Skeletal muscle tissue (tissue), 4 donors: ENCODE data around the gene ALAD. TPM values are rescaled to one million over a fixed set of nuclear protein-coding genes. Genes with fewer than 3 reads are reported as not detected.
A peak's percentile ranks its signal among the peaks of the same experiment; 100 is the strongest.
"Not testable (repeated sequence)": the region's sequence is repeated elsewhere in the genome, so short reads cannot be mapped to it uniquely, and the experiment has no call there.

Experiments used
- H3K27ac ChIP-seq: one replicate; pipeline ENCODE4 v1.7.0; 2013; ENCODE audit warnings: mild to moderate bottlenecking, low read depth, low read length, inconsistent platforms
- H3K27me3 ChIP-seq, 3 donors: one replicate each; pipeline ENCODE4 v1.7.0; 2013; ENCODE audit warnings: low read length in 3 of 3; ENCODE audit not compliant: control insufficient read depth in 3 of 3, insufficient read depth in 3 of 3
- H3K36me3 ChIP-seq, 3 donors: one replicate each; pipeline ENCODE4 v1.7.0; 2013; ENCODE audit warnings: low read length in 3 of 3; ENCODE audit not compliant: control insufficient read depth in 3 of 3, insufficient read depth in 3 of 3
- H3K4me1 ChIP-seq, 3 donors: one replicate each; pipeline ENCODE4 v1.7.0; 2013; ENCODE audit warnings: low read length in 3 of 3, mild to moderate bottlenecking in 3 of 3; ENCODE audit not compliant: control insufficient read depth in 3 of 3, insufficient read depth in 3 of 3
- H3K4me3 ChIP-seq, 3 donors: one replicate each; pipeline ENCODE4 v1.7.0; 2013; ENCODE audit warnings: low read length in 3 of 3
- H3K9ac ChIP-seq, 3 donors: one replicate each; pipeline ENCODE4 v1.7.0; 2013; ENCODE audit warnings: low read length in 3 of 3, mild to moderate bottlenecking in 3 of 3, moderate library complexity in 2 of 3, low read depth in 1 of 3
- H3K9me3 ChIP-seq, 3 donors: one replicate each; pipeline ENCODE4 v1.7.0; 2013; ENCODE audit warnings: low read length in 3 of 3; ENCODE audit not compliant: control insufficient read depth in 3 of 3
- total RNA-seq: library from RNA; depleted of rRNA; stranded (reverse); fragments of >200 nt; gene quantifications from one replicate; pipeline ENCODE4 v1.2.3, GENCODE V29; 2014
- donor health status: Osteomylitis.

ALAD gene
- total RNA-seq: 8.4 TPM

DNA sequence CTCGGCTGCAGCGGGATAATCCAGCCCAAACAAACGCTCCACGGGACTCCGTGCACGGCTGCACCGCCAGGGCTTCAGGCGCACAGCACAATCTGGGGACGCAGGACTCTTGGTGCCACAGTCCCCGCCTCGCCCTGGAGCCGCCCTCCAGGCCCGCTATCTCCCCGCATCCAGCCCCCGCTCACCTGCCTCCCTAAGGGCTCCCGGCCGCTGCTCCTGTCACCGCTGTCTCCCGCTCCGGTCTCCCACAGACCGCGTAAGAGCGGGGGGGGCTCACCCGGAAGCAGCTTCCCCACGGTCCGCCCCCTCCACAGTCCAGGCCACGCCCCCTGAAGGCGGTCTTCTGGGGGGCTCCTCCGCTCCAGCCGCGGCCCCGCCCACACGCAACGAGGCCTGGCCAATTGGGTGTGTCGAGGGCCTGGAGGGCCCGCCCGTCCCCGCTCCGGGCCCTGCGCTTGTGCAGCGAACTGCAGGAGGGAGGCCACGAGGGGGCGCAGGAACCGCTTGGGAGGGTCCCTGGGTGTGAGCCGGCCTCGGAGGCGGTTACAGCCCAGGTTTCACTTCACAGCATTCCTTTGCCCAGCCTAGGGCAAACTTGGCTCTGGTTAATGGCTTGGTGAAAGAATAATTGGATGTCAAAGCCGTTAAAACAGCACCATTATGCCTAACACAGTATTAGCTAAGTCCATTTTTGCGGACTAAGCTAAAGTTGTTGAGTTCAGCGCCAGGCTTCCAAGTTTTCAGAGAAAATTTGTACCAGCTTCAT is at the start of gene ALAD:
TSS of gene ALAD (minus strand) at position 258 of the 766 bp plus-strand sequence. CDS start 7,725 bp downstream, outside the sequence.
- H3K27ac ChIP-seq: peak within 1 kb of the TSS; percentile 62
- H3K36me3 ChIP-seq: no peaks in the 10 kb centered on the region
- peak within 1 kb of the TSS; percentile 87 to 96 (median 89) for H3K4me3 ChIP-seq
- H3K9me3 ChIP-seq: no peaks in the 10 kb centered on the region
- peaks cover 16 to 25% (median 19%) of the 10 kb centered on the region in 3 donors for H3K4me1 ChIP-seq
- H3K9ac ChIP-seq: peak within 1 kb of the TSS; percentile 76 to 92 (median 82)
- H3K27me3 ChIP-seq: no peaks in the 10 kb centered on the region

GRCh38 chr9:113449376-113449775 is 48.3 kb upstream of the ALAD start:
- H3K4me1 ChIP-seq: peaks cover 0 to 4% (median 3%) of the 10 kb centered on the region in 3 donors
- H3K27ac ChIP-seq: no peak overlapping the region
- H3K4me3 ChIP-seq: no peak overlapping the region
- H3K36me3 ChIP-seq: no peaks in the 10 kb centered on the region
- no peak overlapping the region for H3K9ac ChIP-seq
- no peaks in the 10 kb centered on the region for H3K9me3 ChIP-seq
- H3K27me3 ChIP-seq: no peaks in the 10 kb centered on the region

DNA sequence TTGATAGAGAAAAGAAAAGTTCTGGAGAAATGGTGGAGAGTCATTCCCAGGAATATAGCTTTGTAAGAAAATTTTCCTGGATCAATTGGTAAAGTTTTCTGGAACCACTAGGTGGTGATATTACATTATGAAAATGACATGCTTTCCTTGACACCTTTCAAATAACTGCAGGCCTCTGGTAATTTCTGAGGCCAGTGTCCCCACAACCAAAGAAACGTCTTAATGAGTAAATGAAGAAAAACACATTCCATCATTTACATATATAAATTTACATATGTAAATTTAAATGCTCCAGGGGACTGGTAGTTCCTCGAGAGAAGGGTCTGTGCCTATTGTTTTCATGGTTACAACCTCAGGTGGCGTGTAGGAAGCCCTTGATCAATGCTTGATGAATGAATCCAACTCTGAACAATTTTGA is 45.2 kb upstream of the ALAD start:
- H3K9me3 ChIP-seq: no peaks in the 10 kb centered on the region
- H3K9ac ChIP-seq: no peak overlapping the region
- H3K4me3 ChIP-seq: no peak overlapping the region
- no peaks in the 10 kb centered on the region for H3K27me3 ChIP-seq
- H3K36me3 ChIP-seq: no peaks in the 10 kb centered on the region
- H3K4me1 ChIP-seq: peaks cover 0 to 4% (median 3%) of the 10 kb centered on the region in 3 donors
- no peak overlapping the region for H3K27ac ChIP-seq

DNA sequence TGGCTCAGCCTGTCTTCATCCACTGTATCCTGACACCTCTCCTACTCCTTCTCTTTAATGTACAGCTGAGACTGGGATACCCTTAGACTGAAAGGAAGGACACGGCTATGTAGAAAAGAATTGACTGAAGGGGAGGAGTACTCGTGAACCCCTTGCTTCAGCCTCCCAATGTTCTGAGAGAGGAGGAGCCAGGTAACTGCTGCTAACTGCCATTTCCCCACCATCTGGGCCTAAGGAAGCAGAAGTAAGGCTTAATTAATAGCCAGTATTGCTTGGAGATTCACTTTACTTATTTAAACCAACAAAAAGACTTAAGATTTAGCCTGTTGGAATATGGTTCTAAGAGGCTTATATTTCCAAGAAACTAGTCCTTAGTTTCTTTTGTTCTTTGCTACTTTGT is 43.7 kb upstream of the ALAD start:
- Histone ChIP-seq H3K9ac (no peak overlapping the region), H3K27me3 (no peaks in the 10 kb centered on the region), H3K36me3 (no peaks in the 10 kb centered on the region), H3K4me1 (peaks cover 0 to 4% (median 3%) of the 10 kb centered on the region in 3 donors), H3K4me3 (no peak overlapping the region), H3K9me3 (no peaks in the 10 kb centered on the region), H3K27ac (no peak overlapping the region)

GRCh38 chr9:113437716-113438115 is 36.6 kb upstream of the ALAD start:
- not testable (repeated sequence) for H3K4me1 ChIP-seq, H3K27me3 ChIP-seq, H3K9me3 ChIP-seq, H3K27ac ChIP-seq, H3K9ac ChIP-seq, H3K4me3 ChIP-seq, H3K36me3 ChIP-seq

- Histone ChIP-seq H3K9me3 (no peaks in the 10 kb centered on the region), H3K4me1 (no peaks in the 10 kb centered on the region), H3K27me3 (no peaks in the 10 kb centered on the region), H3K36me3 (no peaks in the 10 kb centered on the region), H3K4me3 (no peak overlapping the region), H3K9ac (no peak overlapping the region), H3K27ac (no peak overlapping the region)
Measured at GRCh38 chr9:113436728-113437515, 35.8 kb upstream of the ALAD start.

- Histone ChIP-seq H3K4me1 (no peaks in the 10 kb centered on the region), H3K27me3 (no peaks in the 10 kb centered on the region), H3K9ac (no peak overlapping the region), H3K4me3 (no peak overlapping the region), H3K36me3 (no peaks in the 10 kb centered on the region), H3K9me3 (no peaks in the 10 kb centered on the region), H3K27ac (no peak overlapping the region)
Measured at GRCh38 chr9:113431191-113431590, 30.1 kb upstream of the ALAD start.

GRCh38 chr9:113428062-113428615 is 27.1 kb upstream of the ALAD start:
- H3K9ac ChIP-seq: no peak overlapping the region
- no peaks in the 10 kb centered on the region for H3K4me1 ChIP-seq
- no peaks in the 10 kb centered on the region for H3K36me3 ChIP-seq
- peaks cover 0 to 3% (median 0%) of the 10 kb centered on the region in 3 donors for H3K27me3 ChIP-seq
- H3K4me3 ChIP-seq: no peak overlapping the region
- no peak overlapping the region for H3K27ac ChIP-seq
- no peaks in the 10 kb centered on the region for H3K9me3 ChIP-seq

DNA sequence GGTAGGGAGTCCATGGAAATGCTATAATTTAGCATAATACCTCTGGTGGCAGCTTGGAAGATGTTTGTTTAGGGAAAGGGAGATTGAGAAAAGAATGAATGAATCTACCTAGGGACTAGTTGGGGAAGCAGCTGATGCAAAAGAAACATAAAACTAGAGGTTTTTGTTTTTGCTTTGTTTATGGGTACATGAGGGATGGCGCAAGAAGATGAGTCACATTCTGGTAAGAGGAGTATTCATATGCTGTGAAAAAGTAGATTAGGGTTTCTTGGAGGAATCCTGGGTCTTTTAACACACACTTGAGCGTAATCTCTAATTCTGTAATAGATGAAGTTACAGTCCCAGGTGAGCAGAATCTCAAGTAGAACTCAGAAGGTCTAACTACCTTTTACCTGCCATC is 26.5 kb upstream of the ALAD start:
- Histone ChIP-seq H3K27me3 (peaks cover 0 to 3% (median 0%) of the 10 kb centered on the region in 3 donors), H3K36me3 (no peaks in the 10 kb centered on the region), H3K4me3 (no peak overlapping the region), H3K4me1 (no peaks in the 10 kb centered on the region), H3K9ac (no peak overlapping the region), H3K27ac (no peak overlapping the region), H3K9me3 (no peaks in the 10 kb centered on the region)

DNA sequence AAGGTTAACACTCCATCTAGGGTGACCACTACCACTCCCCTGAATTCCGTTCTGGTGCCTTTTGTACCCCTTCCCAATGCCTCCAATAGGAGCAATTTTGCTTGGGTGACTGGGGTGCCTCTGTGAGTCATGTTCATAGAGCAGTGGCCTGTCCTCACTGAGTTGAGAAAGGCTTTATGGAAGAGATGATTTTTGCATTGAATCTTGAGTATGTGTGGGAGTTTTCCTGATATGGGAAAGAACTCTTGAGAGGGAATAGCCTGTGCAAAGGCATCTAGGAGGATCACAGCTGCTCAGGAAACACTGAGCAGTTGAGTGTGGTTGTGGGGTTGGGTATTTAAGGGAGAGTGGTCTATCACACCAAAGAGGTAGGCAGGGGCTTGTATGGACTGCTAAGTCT is 25.6 kb upstream of the ALAD start:
- no peak overlapping the region for H3K9ac ChIP-seq
- H3K4me1 ChIP-seq: no peaks in the 10 kb centered on the region
- no peak overlapping the region for H3K4me3 ChIP-seq
- no peaks in the 10 kb centered on the region for H3K36me3 ChIP-seq
- no peaks in the 10 kb centered on the region for H3K9me3 ChIP-seq
- peaks cover 0 to 3% (median 0%) of the 10 kb centered on the region in 3 donors for H3K27me3 ChIP-seq
- no peak overlapping the region for H3K27ac ChIP-seq
